ENCODE results near the gene L3MBTL2.
"Not testable (repeated sequence)": the region's sequence is repeated elsewhere in the genome, so short reads cannot be mapped to it uniquely, and the experiment has no call there.

Gene L3MBTL2

DNA sequence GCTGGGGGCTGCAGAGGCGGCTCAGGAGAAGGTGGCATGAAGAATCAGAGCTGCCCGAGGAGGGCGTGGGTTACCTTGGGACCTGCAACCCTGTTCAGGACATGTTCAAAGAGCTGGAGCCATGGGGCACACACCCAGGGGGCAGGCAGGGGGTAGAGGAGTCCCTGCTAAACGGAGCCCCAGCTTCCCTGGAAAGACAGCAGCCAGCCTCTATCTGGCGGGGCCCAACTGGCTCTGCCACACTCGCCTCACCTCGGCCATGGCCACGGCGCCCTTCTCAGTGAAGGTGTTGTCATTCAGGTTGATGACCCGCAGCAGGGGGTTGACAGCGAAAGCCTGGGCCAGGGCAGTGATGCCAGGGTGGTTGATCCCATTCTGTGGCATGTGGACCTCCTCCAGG is 52.6 kb downstream of the L3MBTL2 start:
- ChIA-PET CTCF (interaction anchor here (1.3 kb wide), 1 partner anchor 146 kb away, joined by 3 read pairs; no protein-coding TSS in a partner anchor), POLR2A (interaction anchor here (0.9 to 2.0 kb wide), 4 partner anchors 12 to 60 kb away, joined by 3 to 5 read pairs (median 4); no protein-coding TSS in a partner anchor)
- peaks cover 75 to 99% of the 10 kb centered on the region in 2 experiments for H3K36me3 ChIP-seq (ENCODE audit: control insufficient read depth in 2 of 2, insufficient read depth in 1 of 2, low read length in 2 of 2)
- no peak overlapping the region for H3K4me3 ChIP-seq (ENCODE audit: low read depth, low read length)
- H3K4me1 ChIP-seq (ENCODE audit: control insufficient read depth, insufficient read depth, low read length) = peaks cover 6% of the 10 kb centered on the region; the same call in 1 of the 2 replicates
- no peaks in the 10 kb centered on the region for H3K9me3 ChIP-seq (ENCODE audit: control insufficient read depth, insufficient read depth, low read depth, low read length)
- TF ChIP-seq EGR2 (tag by site-specific recombination; IDR thresholded peaks at IDR 0.05; ENCODE audit: low read depth) (no peak), ZNF266 (tag by site-specific recombination; IDR thresholded peaks at IDR 0.05; ENCODE audit: low read depth) (no peak), MZF1 (tag by site-specific recombination; IDR thresholded peaks at IDR 0.05; ENCODE audit: borderline replicate concordance) (no peak)
- H3K27ac ChIP-seq (ENCODE audit: extremely low read depth, low read depth, low read length) = peak overlapping the region; percentile 47

DNA sequence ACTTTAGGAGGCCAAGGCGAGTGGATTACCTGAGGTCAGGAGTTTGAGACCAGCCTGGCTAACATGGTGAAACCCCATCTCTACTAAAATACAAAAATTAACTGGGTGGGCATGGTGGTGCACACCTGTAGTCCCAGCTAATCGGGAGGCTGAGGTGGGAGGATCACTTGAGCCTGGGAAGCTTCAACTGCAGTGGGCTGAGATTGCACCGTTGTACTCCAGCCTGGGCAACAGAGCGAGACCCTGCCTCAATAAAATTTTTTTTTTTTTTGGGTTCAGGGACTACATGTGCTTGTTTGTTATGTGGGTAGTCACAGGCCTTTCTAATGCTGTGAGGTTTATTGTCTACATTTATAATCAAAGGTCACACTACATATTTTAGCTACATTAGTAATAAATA is 54.6 kb downstream of the L3MBTL2 start:
- H3K4me3 ChIP-seq (ENCODE audit: low read depth, low read length); H3K9me3 ChIP-seq (ENCODE audit: control insufficient read depth, insufficient read depth, low read depth, low read length); H3K27ac ChIP-seq (ENCODE audit: extremely low read depth, low read depth, low read length); H3K4me1 ChIP-seq (ENCODE audit: control insufficient read depth, insufficient read depth, low read length): not testable (repeated sequence)
- CTCF ChIA-PET = interaction anchor here (0.9 kb wide), 1 partner anchor 13 kb away, joined by 3 read pairs; no protein-coding TSS in a partner anchor
- POLR2A ChIA-PET = interaction anchor here (0.6 to 0.8 kb wide), 3 partner anchors 12 to 287 kb away, joined by 3 read pairs; no protein-coding TSS in a partner anchor
- TF ChIP-seq ZNF121 (tag by site-specific recombination; IDR thresholded peaks at IDR 0.05) = peak; percentile 47; the same call in 1 of the 2 replicates
- peaks cover 59 to 100% of the 10 kb centered on the region in 2 experiments for H3K36me3 ChIP-seq (ENCODE audit: control insufficient read depth in 2 of 2, insufficient read depth in 1 of 2, low read length in 2 of 2)

DNA sequence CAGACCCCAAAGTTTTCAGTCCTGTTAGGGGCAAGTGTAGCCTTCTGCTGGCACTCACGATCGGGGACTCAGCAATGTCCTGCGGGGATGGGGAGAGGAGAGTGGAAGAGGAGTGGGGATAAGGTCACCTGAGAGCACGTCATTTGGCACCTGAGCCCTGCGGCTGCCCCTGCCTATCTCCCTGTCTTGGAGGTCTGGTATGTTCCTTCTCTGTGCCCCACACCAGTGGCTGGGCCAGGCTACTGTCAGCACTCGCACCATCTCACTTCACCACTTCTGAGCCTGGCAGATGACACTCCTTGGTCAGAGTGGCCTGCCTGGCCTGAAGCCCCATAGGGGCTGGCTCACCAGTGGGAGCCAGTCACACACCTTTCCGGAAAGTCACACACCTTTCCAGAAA is 55.8 kb downstream of the L3MBTL2 start:
- ChIA-PET CTCF (interaction anchor here (0.6 kb wide), 1 partner anchor 14 kb away, joined by 3 read pairs; no protein-coding TSS in a partner anchor), POLR2A (interaction anchor here (0.6 kb wide), 1 partner anchor 309 kb away, joined by 3 read pairs; the partner anchor contains the start of gene RBX1)
- no peak overlapping the region for H3K4me3 ChIP-seq (ENCODE audit: low read depth, low read length)
- H3K4me1 ChIP-seq (ENCODE audit: control insufficient read depth, insufficient read depth, low read length) = peaks cover 6% of the 10 kb centered on the region; the same call in 1 of the 2 replicates
- H3K9me3 ChIP-seq (ENCODE audit: control insufficient read depth, insufficient read depth, low read depth, low read length) = no peaks in the 10 kb centered on the region
- peak overlapping the region; percentile 37; the same call in 1 of the 2 replicates for H3K27ac ChIP-seq (ENCODE audit: extremely low read depth, low read depth, low read length)
- peaks cover 58 to 100% of the 10 kb centered on the region in 2 experiments for H3K36me3 ChIP-seq (ENCODE audit: control insufficient read depth in 2 of 2, insufficient read depth in 1 of 2, low read length in 2 of 2)
- TF ChIP-seq, protein P1, sequence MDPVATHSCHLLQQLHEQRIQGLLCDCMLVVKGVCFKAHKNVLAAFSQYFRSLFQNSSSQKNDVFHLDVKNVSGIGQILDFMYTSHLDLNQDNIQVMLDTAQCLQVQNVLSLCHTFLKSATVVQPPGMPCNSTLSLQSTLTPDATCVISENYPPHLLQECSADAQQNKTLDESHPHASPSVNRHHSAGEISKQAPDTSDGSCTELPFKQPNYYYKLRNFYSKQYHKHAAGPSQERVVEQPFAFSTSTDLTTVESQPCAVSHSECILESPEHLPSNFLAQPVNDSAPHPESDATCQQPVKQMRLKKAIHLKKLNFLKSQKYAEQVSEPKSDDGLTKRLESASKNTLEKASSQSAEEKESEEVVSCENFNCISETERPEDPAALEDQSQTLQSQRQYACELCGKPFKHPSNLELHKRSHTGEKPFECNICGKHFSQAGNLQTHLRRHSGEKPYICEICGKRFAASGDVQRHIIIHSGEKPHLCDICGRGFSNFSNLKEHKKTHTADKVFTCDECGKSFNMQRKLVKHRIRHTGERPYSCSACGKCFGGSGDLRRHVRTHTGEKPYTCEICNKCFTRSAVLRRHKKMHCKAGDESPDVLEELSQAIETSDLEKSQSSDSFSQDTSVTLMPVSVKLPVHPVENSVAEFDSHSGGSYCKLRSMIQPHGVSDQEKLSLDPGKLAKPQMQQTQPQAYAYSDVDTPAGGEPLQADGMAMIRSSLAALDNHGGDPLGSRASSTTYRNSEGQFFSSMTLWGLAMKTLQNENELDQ (tag by site-specific recombination; IDR thresholded peaks at IDR 0.05; ENCODE audit: low read depth) = no peak
- TF ChIP-seq GFI1B (tag by site-specific recombination; IDR thresholded peaks at IDR 0.05) (no peak), ZBTB1 (tag by site-specific recombination; IDR thresholded peaks at IDR 0.05) (no peak), ZNF214 (tag by site-specific recombination; IDR thresholded peaks at IDR 0.05; ENCODE audit: borderline replicate concordance) (no peak), ZIC2 (tag by site-specific recombination; IDR thresholded peaks at IDR 0.05) (no peak), ZFP69B (tag by site-specific recombination; IDR thresholded peaks at IDR 0.05) (no peak), EGR2 (tag by site-specific recombination; IDR thresholded peaks at IDR 0.05; ENCODE audit: low read depth) (no peak), ZNF792 (tag by site-specific recombination; IDR thresholded peaks at IDR 0.05) (no peak), YY2 (tag by site-specific recombination; IDR thresholded peaks at IDR 0.05) (no peak), OVOL3 (tag by site-specific recombination; IDR thresholded peaks at IDR 0.05) (no peak)
- TF ChIP-seq, protein P2, sequence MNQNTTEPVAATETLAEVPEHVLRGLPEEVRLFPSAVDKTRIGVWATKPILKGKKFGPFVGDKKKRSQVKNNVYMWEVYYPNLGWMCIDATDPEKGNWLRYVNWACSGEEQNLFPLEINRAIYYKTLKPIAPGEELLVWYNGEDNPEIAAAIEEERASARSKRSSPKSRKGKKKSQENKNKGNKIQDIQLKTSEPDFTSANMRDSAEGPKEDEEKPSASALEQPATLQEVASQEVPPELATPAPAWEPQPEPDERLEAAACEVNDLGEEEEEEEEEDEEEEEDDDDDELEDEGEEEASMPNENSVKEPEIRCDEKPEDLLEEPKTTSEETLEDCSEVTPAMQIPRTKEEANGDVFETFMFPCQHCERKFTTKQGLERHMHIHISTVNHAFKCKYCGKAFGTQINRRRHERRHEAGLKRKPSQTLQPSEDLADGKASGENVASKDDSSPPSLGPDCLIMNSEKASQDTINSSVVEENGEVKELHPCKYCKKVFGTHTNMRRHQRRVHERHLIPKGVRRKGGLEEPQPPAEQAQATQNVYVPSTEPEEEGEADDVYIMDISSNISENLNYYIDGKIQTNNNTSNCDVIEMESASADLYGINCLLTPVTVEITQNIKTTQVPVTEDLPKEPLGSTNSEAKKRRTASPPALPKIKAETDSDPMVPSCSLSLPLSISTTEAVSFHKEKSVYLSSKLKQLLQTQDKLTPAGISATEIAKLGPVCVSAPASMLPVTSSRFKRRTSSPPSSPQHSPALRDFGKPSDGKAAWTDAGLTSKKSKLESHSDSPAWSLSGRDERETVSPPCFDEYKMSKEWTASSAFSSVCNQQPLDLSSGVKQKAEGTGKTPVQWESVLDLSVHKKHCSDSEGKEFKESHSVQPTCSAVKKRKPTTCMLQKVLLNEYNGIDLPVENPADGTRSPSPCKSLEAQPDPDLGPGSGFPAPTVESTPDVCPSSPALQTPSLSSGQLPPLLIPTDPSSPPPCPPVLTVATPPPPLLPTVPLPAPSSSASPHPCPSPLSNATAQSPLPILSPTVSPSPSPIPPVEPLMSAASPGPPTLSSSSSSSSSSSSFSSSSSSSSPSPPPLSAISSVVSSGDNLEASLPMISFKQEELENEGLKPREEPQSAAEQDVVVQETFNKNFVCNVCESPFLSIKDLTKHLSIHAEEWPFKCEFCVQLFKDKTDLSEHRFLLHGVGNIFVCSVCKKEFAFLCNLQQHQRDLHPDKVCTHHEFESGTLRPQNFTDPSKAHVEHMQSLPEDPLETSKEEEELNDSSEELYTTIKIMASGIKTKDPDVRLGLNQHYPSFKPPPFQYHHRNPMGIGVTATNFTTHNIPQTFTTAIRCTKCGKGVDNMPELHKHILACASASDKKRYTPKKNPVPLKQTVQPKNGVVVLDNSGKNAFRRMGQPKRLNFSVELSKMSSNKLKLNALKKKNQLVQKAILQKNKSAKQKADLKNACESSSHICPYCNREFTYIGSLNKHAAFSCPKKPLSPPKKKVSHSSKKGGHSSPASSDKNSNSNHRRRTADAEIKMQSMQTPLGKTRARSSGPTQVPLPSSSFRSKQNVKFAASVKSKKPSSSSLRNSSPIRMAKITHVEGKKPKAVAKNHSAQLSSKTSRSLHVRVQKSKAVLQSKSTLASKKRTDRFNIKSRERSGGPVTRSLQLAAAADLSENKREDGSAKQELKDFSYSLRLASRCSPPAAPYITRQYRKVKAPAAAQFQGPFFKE (tag by site-specific recombination; IDR thresholded peaks at IDR 0.05; ENCODE audit: borderline replicate concordance) = no peak
- TF ChIP-seq, protein P3, sequence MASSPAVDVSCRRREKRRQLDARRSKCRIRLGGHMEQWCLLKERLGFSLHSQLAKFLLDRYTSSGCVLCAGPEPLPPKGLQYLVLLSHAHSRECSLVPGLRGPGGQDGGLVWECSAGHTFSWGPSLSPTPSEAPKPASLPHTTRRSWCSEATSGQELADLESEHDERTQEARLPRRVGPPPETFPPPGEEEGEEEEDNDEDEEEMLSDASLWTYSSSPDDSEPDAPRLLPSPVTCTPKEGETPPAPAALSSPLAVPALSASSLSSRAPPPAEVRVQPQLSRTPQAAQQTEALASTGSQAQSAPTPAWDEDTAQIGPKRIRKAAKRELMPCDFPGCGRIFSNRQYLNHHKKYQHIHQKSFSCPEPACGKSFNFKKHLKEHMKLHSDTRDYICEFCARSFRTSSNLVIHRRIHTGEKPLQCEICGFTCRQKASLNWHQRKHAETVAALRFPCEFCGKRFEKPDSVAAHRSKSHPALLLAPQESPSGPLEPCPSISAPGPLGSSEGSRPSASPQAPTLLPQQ (tag by site-specific recombination; IDR thresholded peaks at IDR 0.05) = no peak
- TF ChIP-seq, protein P4, sequence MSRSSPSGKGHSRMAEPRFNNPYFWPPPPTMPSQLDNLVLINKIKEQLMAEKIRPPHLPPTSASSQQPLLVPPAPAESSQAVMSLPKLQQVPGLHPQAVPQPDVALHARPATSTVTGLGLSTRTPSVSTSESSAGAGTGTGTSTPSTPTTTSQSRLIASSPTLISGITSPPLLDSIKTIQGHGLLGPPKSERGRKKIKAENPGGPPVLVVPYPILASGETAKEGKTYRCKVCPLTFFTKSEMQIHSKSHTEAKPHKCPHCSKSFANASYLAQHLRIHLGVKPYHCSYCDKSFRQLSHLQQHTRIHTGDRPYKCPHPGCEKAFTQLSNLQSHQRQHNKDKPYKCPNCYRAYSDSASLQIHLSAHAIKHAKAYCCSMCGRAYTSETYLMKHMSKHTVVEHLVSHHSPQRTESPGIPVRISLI (tag by site-specific recombination; IDR thresholded peaks at IDR 0.05) = no peak
- TF ChIP-seq, protein P5, sequence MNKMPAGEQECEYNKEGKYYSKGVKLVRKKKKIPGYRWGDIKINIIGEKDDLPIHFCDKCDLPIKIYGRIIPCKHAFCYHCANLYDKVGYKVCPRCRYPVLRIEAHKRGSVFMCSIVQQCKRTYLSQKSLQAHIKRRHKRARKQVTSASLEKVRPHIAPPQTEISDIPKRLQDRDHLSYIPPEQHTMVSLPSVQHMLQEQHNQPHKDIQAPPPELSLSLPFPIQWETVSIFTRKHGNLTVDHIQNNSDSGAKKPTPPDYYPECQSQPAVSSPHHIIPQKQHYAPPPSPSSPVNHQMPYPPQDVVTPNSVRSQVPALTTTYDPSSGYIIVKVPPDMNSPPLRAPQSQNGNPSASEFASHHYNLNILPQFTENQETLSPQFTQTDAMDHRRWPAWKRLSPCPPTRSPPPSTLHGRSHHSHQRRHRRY (tag by site-specific recombination; IDR thresholded peaks at IDR 0.05) = no peak
